HEK293 (cell line): ENCODE data around the gene NPC1.

Experiments
- CTCF ChIA-PET: fragments of 350-600 bp; formaldehyde crosslinking; extraction: SDS; loops from one replicate; lab custom pipeline; 2021; ENCODE audit warnings: antibody characterized with exemption; lab: Yijun Ruan, JAX
- POLR2A ChIA-PET: fragments of 300-600 bp; formaldehyde crosslinking; extraction: SDS; loops from one replicate; lab custom pipeline; 2020; ENCODE audit warnings: antibody characterized with exemption, inconsistent platforms; lab: Yijun Ruan, JAX
- H3K27ac ChIP-seq: fragments of 200-500 bp; sonication (Bioruptor generic); 2 replicates; pipeline ENCODE4 v1.5.1; 2014; ENCODE audit warnings: low read depth, low read length, control low read depth, inconsistent platforms; ENCODE audit errors: extremely low read depth
- H3K36me3 ChIP-seq, 2 experiments: fragments of 200-500 bp in 1 of 2; sonication (Bioruptor generic) in 1 of 2; 1 replicate in 1 of 2; 2 replicates in 1 of 2; pipeline ENCODE4 v1.5.1; 2014 to 2017; ENCODE audit warnings: inconsistent platforms in 2 of 2, low read length in 2 of 2; ENCODE audit not compliant: control insufficient read depth in 2 of 2, insufficient read depth in 1 of 2
- H3K4me1 ChIP-seq: fragments of 200-500 bp; sonication (Bioruptor generic); 2 replicates; pipeline ENCODE4 v1.5.1; 2014; ENCODE audit warnings: mild to moderate bottlenecking, low read length, inconsistent platforms; ENCODE audit not compliant: control insufficient read depth, insufficient read depth
- H3K4me3 ChIP-seq: 2 replicates; pipeline ENCODE4 v1.5.1; 2011; ENCODE audit warnings: low read depth, mild to moderate bottlenecking, control low read depth, low read length, moderate library complexity
- H3K9me3 ChIP-seq: fragments of 200-500 bp; sonication (Bioruptor generic); 2 replicates; pipeline ENCODE4 v1.5.1; 2014; ENCODE audit warnings: low read depth, low read length, inconsistent platforms; ENCODE audit not compliant: control insufficient read depth, insufficient read depth
- EGR2 ChIP-seq: fragments of 450-650 bp; formaldehyde crosslinking; IDR thresholded peaks from 2 replicates; pipeline ENCODE4 v1.5.1; 2016; ENCODE audit warnings: low read depth, missing biosample characterization, missing genetic modification characterization
- GFI1B ChIP-seq: fragments of 450-650 bp; formaldehyde crosslinking; IDR thresholded peaks from 2 replicates; pipeline ENCODE4 v1.5.1; 2016; ENCODE audit warnings: missing biosample characterization, missing genetic modification characterization
- IKZF3 ChIP-seq: fragments of 450-650 bp; IDR thresholded peaks from 2 replicates; pipeline ENCODE4 v1.5.0; 2018; ENCODE audit warnings: missing biosample characterization, mild to moderate bottlenecking, missing genetic modification characterization, moderate library complexity
- REPIN1 ChIP-seq: fragments of 450-650 bp; formaldehyde crosslinking; IDR thresholded peaks from 2 replicates; pipeline ENCODE4 v1.5.1; 2017; ENCODE audit warnings: missing biosample characterization, missing genetic modification characterization, low read depth
- SCRT1 ChIP-seq: fragments of 450-650 bp; formaldehyde crosslinking; IDR thresholded peaks from 2 replicates; pipeline ENCODE4 v1.5.1; 2016; ENCODE audit warnings: missing biosample characterization, missing genetic modification characterization, borderline replicate concordance
- SP7 ChIP-seq: fragments of 450-650 bp; formaldehyde crosslinking; IDR thresholded peaks from 2 replicates; pipeline ENCODE4 v1.5.1; 2016; ENCODE audit warnings: missing biosample characterization, missing genetic modification characterization
- ZBTB7A ChIP-seq: fragments of 450-650 bp; formaldehyde crosslinking; IDR thresholded peaks from 2 replicates; pipeline ENCODE4 v1.5.1; 2016; ENCODE audit warnings: low read depth, missing biosample characterization, missing genetic modification characterization
- ZNF223 ChIP-seq: fragments of 450-650 bp; formaldehyde crosslinking; IDR thresholded peaks from 2 replicates; pipeline ENCODE4 v1.5.1; 2016; ENCODE audit warnings: missing biosample characterization, missing genetic modification characterization
- ZNF311 ChIP-seq: fragments of 450-650 bp; formaldehyde crosslinking; IDR thresholded peaks from 2 replicates; pipeline ENCODE4 v1.5.1; 2017; ENCODE audit warnings: missing biosample characterization, missing genetic modification characterization, borderline replicate concordance
- ZNF426 ChIP-seq: fragments of 450-650 bp; formaldehyde crosslinking; IDR thresholded peaks from 2 replicates; pipeline ENCODE4 v1.5.1; 2017; ENCODE audit warnings: missing biosample characterization, missing genetic modification characterization, mild to moderate bottlenecking, inconsistent platforms, moderate library complexity
- ZNF558 ChIP-seq: fragments of 450-650 bp; formaldehyde crosslinking; IDR thresholded peaks from 2 replicates; pipeline ENCODE4 v1.5.1; 2016; ENCODE audit warnings: missing biosample characterization, missing genetic modification characterization
- ZNF654 ChIP-seq: fragments of 450-650 bp; formaldehyde crosslinking; IDR thresholded peaks from 2 replicates; pipeline ENCODE4 v1.5.1; 2016; ENCODE audit warnings: low read depth, missing biosample characterization, missing genetic modification characterization
- ZNF707 ChIP-seq: fragments of 450-650 bp; formaldehyde crosslinking; IDR thresholded peaks from 2 replicates; pipeline ENCODE4 v1.5.1; 2016; ENCODE audit warnings: missing biosample characterization, missing genetic modification characterization
- ZNF837 ChIP-seq: fragments of 450-650 bp; formaldehyde crosslinking; IDR thresholded peaks from 2 replicates; pipeline ENCODE4 v1.5.1; 2016; ENCODE audit warnings: missing biosample characterization, missing genetic modification characterization
- TF ChIP-seq, protein P1 (sequence below): fragments of 450-650 bp; formaldehyde crosslinking; IDR thresholded peaks from 2 replicates; pipeline ENCODE4 v1.5.1; 2017; ENCODE audit warnings: missing biosample characterization, missing genetic modification characterization
- TF ChIP-seq, protein P2 (sequence below): fragments of 450-650 bp; IDR thresholded peaks from 2 replicates; pipeline ENCODE4 v1.5.1; 2018; ENCODE audit warnings: missing biosample characterization, missing genetic modification characterization
- TF ChIP-seq, protein P3 (sequence below): fragments of 450-650 bp; formaldehyde crosslinking; IDR thresholded peaks from 2 replicates; pipeline ENCODE4 v1.5.1; 2016; ENCODE audit warnings: missing biosample characterization, missing genetic modification characterization, low read depth
- TF ChIP-seq, protein P4 (sequence below): fragments of 450-650 bp; formaldehyde crosslinking; IDR thresholded peaks from 2 replicates; pipeline ENCODE4 v1.5.1; 2016; ENCODE audit warnings: missing biosample characterization, missing genetic modification characterization

Gene NPC1

DNA sequence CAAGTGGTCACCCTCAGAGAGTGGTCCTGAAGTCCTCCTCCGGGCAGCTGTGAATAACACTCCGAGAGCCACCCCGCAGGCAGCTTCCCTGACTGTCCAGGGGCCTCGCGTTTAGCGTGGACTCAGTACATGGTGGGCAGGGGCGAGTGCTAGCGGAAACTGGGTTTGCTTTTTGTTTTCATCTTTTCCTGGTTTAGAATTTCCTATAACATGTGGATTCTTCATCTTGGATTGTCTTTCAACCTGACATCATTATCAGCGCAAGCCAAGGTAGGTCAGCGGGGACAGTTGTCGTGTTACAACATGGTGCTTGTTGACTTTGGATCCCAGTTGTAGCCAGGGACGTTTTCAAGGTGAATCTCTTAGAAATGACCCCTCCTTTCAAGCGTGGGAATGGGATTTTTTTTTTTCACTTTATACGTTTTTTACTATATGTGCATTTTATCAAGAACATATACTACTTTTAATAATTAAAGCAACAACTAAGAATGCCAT lies 62.0 kb downstream of the NPC1 start:
- H3K27ac ChIP-seq: no peak overlapping the region
- H3K4me1 ChIP-seq: no peaks in the 10 kb centered on the region
- TF ChIP-seq ZNF311 (no peak), ZNF654 (tag by site-specific recombination) (no peak), IKZF3 (tag by site-specific recombination) (no peak), ZNF426 (tag by site-specific recombination) (no peak), GFI1B (tag by site-specific recombination) (no peak), SCRT1 (no peak), ZBTB7A (tag by site-specific recombination) (no peak), ZNF558 (tag by site-specific recombination) (no peak), ZNF707 (tag by site-specific recombination) (no peak), ZNF837 (no peak), ZNF223 (tag by site-specific recombination) (no peak), SP7 (tag by site-specific recombination) (no peak), REPIN1 (tag by site-specific recombination) (no peak)
- TF ChIP-seq, protein P1, sequence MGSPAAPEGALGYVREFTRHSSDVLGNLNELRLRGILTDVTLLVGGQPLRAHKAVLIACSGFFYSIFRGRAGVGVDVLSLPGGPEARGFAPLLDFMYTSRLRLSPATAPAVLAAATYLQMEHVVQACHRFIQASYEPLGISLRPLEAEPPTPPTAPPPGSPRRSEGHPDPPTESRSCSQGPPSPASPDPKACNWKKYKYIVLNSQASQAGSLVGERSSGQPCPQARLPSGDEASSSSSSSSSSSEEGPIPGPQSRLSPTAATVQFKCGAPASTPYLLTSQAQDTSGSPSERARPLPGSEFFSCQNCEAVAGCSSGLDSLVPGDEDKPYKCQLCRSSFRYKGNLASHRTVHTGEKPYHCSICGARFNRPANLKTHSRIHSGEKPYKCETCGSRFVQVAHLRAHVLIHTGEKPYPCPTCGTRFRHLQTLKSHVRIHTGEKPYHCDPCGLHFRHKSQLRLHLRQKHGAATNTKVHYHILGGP: no peak
- TF ChIP-seq, protein P2, sequence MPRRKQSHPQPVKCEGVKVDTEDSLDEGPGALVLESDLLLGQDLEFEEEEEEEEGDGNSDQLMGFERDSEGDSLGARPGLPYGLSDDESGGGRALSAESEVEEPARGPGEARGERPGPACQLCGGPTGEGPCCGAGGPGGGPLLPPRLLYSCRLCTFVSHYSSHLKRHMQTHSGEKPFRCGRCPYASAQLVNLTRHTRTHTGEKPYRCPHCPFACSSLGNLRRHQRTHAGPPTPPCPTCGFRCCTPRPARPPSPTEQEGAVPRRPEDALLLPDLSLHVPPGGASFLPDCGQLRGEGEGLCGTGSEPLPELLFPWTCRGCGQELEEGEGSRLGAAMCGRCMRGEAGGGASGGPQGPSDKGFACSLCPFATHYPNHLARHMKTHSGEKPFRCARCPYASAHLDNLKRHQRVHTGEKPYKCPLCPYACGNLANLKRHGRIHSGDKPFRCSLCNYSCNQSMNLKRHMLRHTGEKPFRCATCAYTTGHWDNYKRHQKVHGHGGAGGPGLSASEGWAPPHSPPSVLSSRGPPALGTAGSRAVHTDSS (tag by site-specific recombination): no peak
- TF ChIP-seq, protein P3, sequence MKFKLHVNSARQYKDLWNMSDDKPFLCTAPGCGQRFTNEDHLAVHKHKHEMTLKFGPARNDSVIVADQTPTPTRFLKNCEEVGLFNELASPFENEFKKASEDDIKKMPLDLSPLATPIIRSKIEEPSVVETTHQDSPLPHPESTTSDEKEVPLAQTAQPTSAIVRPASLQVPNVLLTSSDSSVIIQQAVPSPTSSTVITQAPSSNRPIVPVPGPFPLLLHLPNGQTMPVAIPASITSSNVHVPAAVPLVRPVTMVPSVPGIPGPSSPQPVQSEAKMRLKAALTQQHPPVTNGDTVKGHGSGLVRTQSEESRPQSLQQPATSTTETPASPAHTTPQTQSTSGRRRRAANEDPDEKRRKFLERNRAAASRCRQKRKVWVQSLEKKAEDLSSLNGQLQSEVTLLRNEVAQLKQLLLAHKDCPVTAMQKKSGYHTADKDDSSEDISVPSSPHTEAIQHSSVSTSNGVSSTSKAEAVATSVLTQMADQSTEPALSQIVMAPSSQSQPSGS (tag by site-specific recombination): no peak
- CTCF ChIA-PET: interaction anchor here (0.6 to 1.8 kb wide), 3 partner anchors 9 to 790 kb away, joined by 3 to 8 read pairs (median 3); no protein-coding TSS in a partner anchor
- POLR2A ChIA-PET: no interaction called here
- no peak overlapping the region for H3K4me3 ChIP-seq
- no peaks in the 10 kb centered on the region for H3K9me3 ChIP-seq
- peaks cover 20 to 92% of the 10 kb centered on the region in 2 experiments for H3K36me3 ChIP-seq

DNA sequence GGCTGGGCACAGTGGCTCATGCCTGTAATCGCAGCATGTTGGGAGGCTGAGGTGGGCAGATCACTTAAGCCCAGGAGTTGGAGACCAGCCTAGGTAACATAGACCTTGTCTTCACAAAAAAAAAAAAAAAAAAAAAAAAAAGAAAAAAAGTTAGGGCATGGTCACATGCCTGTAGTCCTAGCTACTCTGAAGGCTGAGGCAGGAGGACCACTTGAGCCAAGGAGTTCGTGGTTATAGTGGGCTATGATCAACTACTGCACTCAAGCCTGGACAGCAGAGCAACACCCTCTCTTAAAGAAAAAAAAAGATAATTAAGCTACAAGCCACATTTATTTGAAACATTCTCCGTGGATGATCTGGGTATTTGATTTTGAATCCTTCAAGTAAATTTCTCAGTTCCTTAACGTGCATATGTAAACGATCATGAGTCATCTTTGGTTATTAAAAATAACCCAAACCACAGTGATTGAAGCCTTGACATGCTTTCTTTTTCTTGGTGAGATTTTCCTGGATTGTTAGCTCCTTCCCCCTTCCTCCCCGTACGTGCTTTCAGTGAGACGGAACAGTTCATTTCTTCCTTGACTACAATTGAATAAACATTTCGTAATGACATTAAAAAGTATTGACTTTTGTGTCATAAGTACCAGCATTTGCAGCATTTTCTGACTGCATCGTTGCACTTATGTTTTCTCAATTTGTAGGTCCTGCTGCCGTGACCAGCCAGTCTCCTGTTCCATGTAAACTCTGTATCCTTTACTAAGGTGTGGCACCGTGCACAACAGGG lies 62.7 kb downstream of the NPC1 start:
- CTCF ChIA-PET: interaction anchor here (0.6 to 1.8 kb wide), 5 partner anchors 8 to 791 kb away, joined by 3 to 8 read pairs (median 3); no protein-coding TSS in a partner anchor
- TF ChIP-seq, protein P4, sequence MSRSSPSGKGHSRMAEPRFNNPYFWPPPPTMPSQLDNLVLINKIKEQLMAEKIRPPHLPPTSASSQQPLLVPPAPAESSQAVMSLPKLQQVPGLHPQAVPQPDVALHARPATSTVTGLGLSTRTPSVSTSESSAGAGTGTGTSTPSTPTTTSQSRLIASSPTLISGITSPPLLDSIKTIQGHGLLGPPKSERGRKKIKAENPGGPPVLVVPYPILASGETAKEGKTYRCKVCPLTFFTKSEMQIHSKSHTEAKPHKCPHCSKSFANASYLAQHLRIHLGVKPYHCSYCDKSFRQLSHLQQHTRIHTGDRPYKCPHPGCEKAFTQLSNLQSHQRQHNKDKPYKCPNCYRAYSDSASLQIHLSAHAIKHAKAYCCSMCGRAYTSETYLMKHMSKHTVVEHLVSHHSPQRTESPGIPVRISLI: peak; percentile 68; the same call in 1 of the 2 replicates
- no peak for TF ChIP-seq EGR2
- H3K4me3 ChIP-seq: no peak overlapping the region
- H3K27ac ChIP-seq: no peak overlapping the region
- no peaks in the 10 kb centered on the region for H3K4me1 ChIP-seq
- POLR2A ChIA-PET: interaction anchor here (0.7 kb wide), 1 partner anchor 65 kb away, joined by 3 read pairs; no protein-coding TSS in a partner anchor
- H3K36me3 ChIP-seq: peaks cover 20 to 92% of the 10 kb centered on the region in 2 experiments
- no peaks in the 10 kb centered on the region for H3K9me3 ChIP-seq
